Caco-2 (cell line): ENCODE results near the gene GRAMD1A. TPM values are rescaled to one million over a fixed set of nuclear protein-coding genes. Genes with fewer than 3 reads are reported as not detected.
A peak's percentile ranks its signal among the peaks of the same experiment; 100 is the strongest.

ENCODE experiments used
- BruUV-seq: library from RNA; stranded (reverse); fragments of 400-500 nt; replicated peaks from 2 replicates; lab custom pipeline; 2021; lab: Mats Ljungman, UMichigan
- CTCF ChIA-PET: fragments of 300-600 bp; sonication (Branson Sonifier 250); formaldehyde crosslinking; loops from one replicate; lab custom pipeline; 2022; ENCODE audit warnings: antibody characterized with exemption; lab: Charles Lee
- POLR2A ChIA-PET: fragments of 300-600 bp; sonication (Branson Sonifier 250); formaldehyde crosslinking; loops from one replicate; lab custom pipeline; 2022; ENCODE audit warnings: antibody characterized with exemption; lab: Charles Lee
- DNase-seq, 2 experiments: peaks; one replicate each; pipeline versions ENCODE4 v3.0.0 to v3.0.0-alpha.2; 2020 to 2022
- H3K27me3 ChIP-seq: replicated peaks from 2 replicates; pipeline ENCODE4 v1.6.0; 2011; ENCODE audit warnings: low read length; ENCODE audit not compliant: control insufficient read depth, insufficient read depth
- H3K36me3 ChIP-seq: 2 replicates; pipeline ENCODE4 v1.5.1; 2011; ENCODE audit warnings: low read length; ENCODE audit not compliant: control insufficient read depth, insufficient read depth
- H3K4me1 ChIP-seq: fragments of 250-450 bp; sonication (Bioruptor Pico); 2 replicates; pipeline ENCODE4 v1.5.1; 2020; ENCODE audit warnings: mild to moderate bottlenecking
- H3K4me3 ChIP-seq: 2 replicates; pipeline ENCODE4 v1.5.1; 2011; ENCODE audit warnings: low read depth, mild to moderate bottlenecking, control low read depth, low read length
- H3K9me3 ChIP-seq: fragments of 250-450 bp; sonication (Bioruptor Pico); 2 replicates; pipeline ENCODE4 v1.5.1; 2020; ENCODE audit warnings: mild to moderate bottlenecking, moderate library complexity
- H3K27ac Mint-ChIP-seq: one replicate; pipeline ENCODE4 v1.8.0; 2022; ENCODE audit warnings: mixed read lengths; ENCODE audit not compliant: unreplicated experiment
- H3K27me3 Mint-ChIP-seq: one replicate; pipeline ENCODE4 v1.8.0; 2022; ENCODE audit warnings: mixed read lengths; ENCODE audit not compliant: insufficient read depth, unreplicated experiment
- H3K36me3 Mint-ChIP-seq: one replicate; pipeline ENCODE4 v1.8.0; 2022; ENCODE audit warnings: mild to moderate bottlenecking, mixed read lengths; ENCODE audit not compliant: insufficient read depth, unreplicated experiment
- H3K4me1 Mint-ChIP-seq: one replicate; pipeline ENCODE4 v1.8.0; 2022; ENCODE audit warnings: low read depth, mixed read lengths; ENCODE audit not compliant: unreplicated experiment
- H3K4me3 Mint-ChIP-seq: one replicate; pipeline ENCODE4 v1.8.0; 2022; ENCODE audit warnings: mild to moderate bottlenecking, moderate library complexity, mixed read lengths; ENCODE audit not compliant: unreplicated experiment
- H3K9me3 Mint-ChIP-seq: one replicate; pipeline ENCODE4 v1.8.0; 2022; ENCODE audit warnings: mixed read lengths; ENCODE audit not compliant: unreplicated experiment
- CTCF ChIP-seq, 2 experiments: fragments of 200-600 bp in 1 of 2; IDR thresholded peaks; 1 replicate in 1 of 2; 2 replicates in 1 of 2; pipeline versions ENCODE4 v1.5.1 to v1.8.0; 2011 to 2022; ENCODE audit warnings: antibody characterized with exemption in 1 of 2, control low read depth in 1 of 2, inconsistent platforms in 1 of 2, low read depth in 1 of 2, low read length in 1 of 2, mild to moderate bottlenecking in 1 of 2, moderate library complexity in 1 of 2; ENCODE audit not compliant: insufficient read depth in 1 of 2, severe bottlenecking in 1 of 2, unreplicated experiment in 1 of 2
- intact Hi-C: fragments of 100-400 bp; cut with micrococcal nuclease; formaldehyde crosslinking; loops from one replicate; pipeline ENCODE4 v1.10.0; 2022; ENCODE audit not compliant: unreplicated experiment
- total RNA-seq: library from RNA; stranded (reverse); gene quantifications from 2 replicates; pipeline ENCODE4 v1.2.3, GENCODE V29; 2022

GRAMD1A gene
- total RNA-seq, 1 experiment from 2014 or later, result 110 TPM

GRCh38 chr19:34976611-34977010, 23.5 kb upstream of the GRAMD1A start:
- TF ChIP-seq CTCF (IDR thresholded peaks at IDR 0.05; ENCODE audit: insufficient read depth in 1 of 2, low read depth in 1 of 2, low read length in 1 of 2, severe bottlenecking in 1 of 2, unreplicated experiment in 1 of 2), result no peak
- Histone ChIP-seq H3K36me3 (no peaks in the 10 kb centered on the region; the same call in 1 of the 2 replicates), H3K4me3 (no peak overlapping the region), H3K9me3 (peaks cover 19% of the 10 kb centered on the region), H3K4me1 (peaks cover 30% of the 10 kb centered on the region), H3K27me3 (no peaks in the 10 kb centered on the region)
- BruUV-seq, result no TSS peak
- Mint-ChIP-seq H3K27me3 (no peaks in the 10 kb centered on the region), H3K36me3 (peaks cover 13% of the 10 kb centered on the region), H3K4me3 (no peak overlapping the region), H3K4me1 (peaks cover 17% of the 10 kb centered on the region), H3K9me3 (peaks cover 9% of the 10 kb centered on the region), H3K27ac (peak overlapping the region; percentile 10)
- no peak for DNase-seq
- POLR2A ChIA-PET, result no interaction called here
- CTCF ChIA-PET, result no interaction called here
- intact Hi-C loops, result no loop called here

- Histone ChIP-seq H3K4me1 (peaks cover 8% of the 10 kb centered on the region; the same call in 1 of the 2 replicates), H3K9me3 (peaks cover 25% of the 10 kb centered on the region), H3K27me3 (no peaks in the 10 kb centered on the region), H3K4me3 (no peak overlapping the region), H3K36me3 (no peaks in the 10 kb centered on the region; the same call in 1 of the 2 replicates)
- Mint-ChIP-seq H3K27me3 (no peaks in the 10 kb centered on the region), H3K27ac (no peak overlapping the region), H3K4me3 (no peak overlapping the region), H3K9me3 (peaks cover 22% of the 10 kb centered on the region), H3K36me3 (peaks cover 3% of the 10 kb centered on the region), H3K4me1 (peaks cover under 1% of the 10 kb centered on the region)
- TF ChIP-seq CTCF (IDR thresholded peaks at IDR 0.05; ENCODE audit: insufficient read depth in 1 of 2, low read depth in 1 of 2, low read length in 1 of 2, severe bottlenecking in 1 of 2, unreplicated experiment in 1 of 2), result no peak
- ChIA-PET POLR2A (no interaction called here), CTCF (no interaction called here)
- BruUV-seq, result no TSS peak
- no peak for DNase-seq
- intact Hi-C loops, result no loop called here
Observed at GRCh38 chr19:34979819-34980640, 20.1 kb upstream of the GRAMD1A start.

GRCh38 chr19:34982275-34982674, 17.8 kb upstream of the GRAMD1A start:
- no peak overlapping the region for H3K27ac Mint-ChIP-seq
- CTCF ChIA-PET, result no interaction called here
- H3K36me3 ChIP-seq, result no peaks in the 10 kb centered on the region
- BruUV-seq, result no TSS peak
- peaks cover 8% of the 10 kb centered on the region for H3K9me3 ChIP-seq
- no peak overlapping the region for H3K4me3 Mint-ChIP-seq
- peaks cover 28% of the 10 kb centered on the region for H3K9me3 Mint-ChIP-seq
- no peaks in the 10 kb centered on the region for H3K4me1 ChIP-seq
- no peak overlapping the region for H3K4me3 ChIP-seq
- no peaks in the 10 kb centered on the region for H3K4me1 Mint-ChIP-seq
- H3K36me3 Mint-ChIP-seq, result no peaks in the 10 kb centered on the region
- POLR2A ChIA-PET, result interaction anchor here (0.6 to 0.7 kb wide), 2 partner anchors 18 to 188 kb away, joined by 4 to 10 read pairs; partner anchors contain the start of gene GRAMD1A
- intact Hi-C loops, result no loop called here
- H3K27me3 Mint-ChIP-seq, result no peaks in the 10 kb centered on the region
- DNase-seq, result no peak
- TF ChIP-seq CTCF (IDR thresholded peaks at IDR 0.05; ENCODE audit: insufficient read depth in 1 of 2, low read depth in 1 of 2, low read length in 1 of 2, severe bottlenecking in 1 of 2, unreplicated experiment in 1 of 2), result no peak
- no peaks in the 10 kb centered on the region for H3K27me3 ChIP-seq
